SU-DHL-6 (cell line): ENCODE results near the gene PHF23.

Experiments used
- H2AFZ ChIP-seq: fragments of 200-600 bp; sonication (generic); 2 replicates; pipeline ENCODE4 v1.6.1; 2014; ENCODE audit warnings: low read depth, mild to moderate bottlenecking, moderate library complexity, mixed read lengths, antibody characterized with exemption, low read length; ENCODE audit not compliant: severe bottlenecking
- H3F3A ChIP-seq: fragments of 200-600 bp; shearing (Covaris generic); 2 replicates; pipeline ENCODE4 v1.6.0; 2016; ENCODE audit warnings: antibody characterized with exemption, mild to moderate bottlenecking; ENCODE audit not compliant: insufficient read depth
- H3K27ac ChIP-seq: fragments of 200-600 bp; sonication (generic); 2 replicates; pipeline ENCODE4 v1.5.1; 2016; ENCODE audit warnings: low read depth, mild to moderate bottlenecking, low read length, moderate library complexity, mixed read lengths
- H3K27me3 ChIP-seq: fragments of 200-600 bp; sonication (generic), shearing (Covaris generic); 2 replicates; pipeline ENCODE4 v1.6.0; 2014; ENCODE audit warnings: mild to moderate bottlenecking, low read length
- H3K36me3 ChIP-seq: fragments of 200-600 bp; sonication (generic); 2 replicates; pipeline ENCODE4 v1.6.1; 2014; ENCODE audit warnings: mild to moderate bottlenecking, low read length, mixed read lengths
- H3K4me2 ChIP-seq: fragments of 300-600, 200-600 bp; shearing (Covaris generic), sonication (generic); 2 replicates; pipeline ENCODE4 v1.6.0; 2014; ENCODE audit warnings: low read length, low read depth, mild to moderate bottlenecking; ENCODE audit not compliant: poor library complexity, severe bottlenecking
- H3K4me3 ChIP-seq: fragments of 200-600 bp; sonication (generic); 2 replicates; pipeline ENCODE4 v1.5.1; 2014; ENCODE audit warnings: antibody characterized with exemption, low read length, mild to moderate bottlenecking, mixed read lengths; ENCODE audit not compliant: insufficient read depth, poor library complexity, severe bottlenecking
- H3K79me2 ChIP-seq: fragments of 200-600 bp; sonication (generic); 2 replicates; pipeline ENCODE4 v1.6.1; 2014; ENCODE audit warnings: mild to moderate bottlenecking, low read length, moderate library complexity; ENCODE audit not compliant: insufficient read depth
- H3K9ac ChIP-seq: fragments of 200-600 bp; sonication (generic); 2 replicates; pipeline ENCODE4 v1.7.0; 2014; ENCODE audit warnings: mild to moderate bottlenecking, low read length
- H3K9me2 ChIP-seq: fragments of 200-600 bp; sonication (generic); replicated peaks from 2 replicates; pipeline ENCODE4 v1.6.1; 2014; ENCODE audit warnings: low read length; ENCODE audit not compliant: insufficient read depth
- H3K9me3 ChIP-seq: fragments of 200-600 bp; sonication (generic); 2 replicates; pipeline ENCODE4 v1.6.1; 2014; ENCODE audit warnings: low read length, mixed read lengths; ENCODE audit not compliant: insufficient read depth
- H4K20me1 ChIP-seq: fragments of 200-600 bp; sonication (generic); 2 replicates; pipeline ENCODE4 v1.6.1; 2014; ENCODE audit warnings: low read depth, mild to moderate bottlenecking, antibody characterized with exemption, low read length, moderate library complexity, mixed read lengths
- CTCF ChIP-seq: fragments of 200-600 bp; sonication (generic); IDR thresholded peaks from one replicate; pipeline ENCODE4 v1.5.1; 2017; ENCODE audit warnings: antibody characterized with exemption, mild to moderate bottlenecking, low read length, moderate library complexity; ENCODE audit not compliant: insufficient read depth, poor library complexity, severe bottlenecking
- EZH2phosphoT487 ChIP-seq: fragments of 200-600 bp; sonication (generic), shearing (Covaris generic); conservative IDR thresholded peaks from 2 replicates; pipeline ENCODE4 v1.6.1; 2018; ENCODE audit warnings: mild to moderate bottlenecking, antibody characterized with exemption, low read length, moderate library complexity, mixed read lengths

PHF23 gene

GRCh38 chr17:7252176-7253043 is 13.2 kb upstream of the PHF23 start, which contains the start of gene ELP5:
TSS of gene ELP5 (plus strand) at chr17:7252215. CDS start at chr17:7252551, 336 bp downstream.
- Histone ChIP-seq H4K20me1 (no peaks in the 10 kb centered on the region), H3K4me3 (peak within 1 kb of the TSS; percentile 90), H3K27me3 (no peaks in the 10 kb centered on the region), H3K9ac (peak within 1 kb of the TSS; percentile 99), H3K36me3 (peaks cover 6% of the 10 kb centered on the region; the same call in 1 of the 2 replicates), H3F3A (0 out of 2 replicates have a peak, but pooled peaks cover 3% of the 10 kb centered on the region), H3K4me2 (peak within 1 kb of the TSS; percentile 84), H3K79me2 (peaks cover 52% of the 10 kb centered on the region), H3K9me2 (no peaks in the 10 kb centered on the region), H3K9me3 (no peaks in the 10 kb centered on the region), H3K27ac (peak within 1 kb of the TSS; percentile 81), H2AFZ (peak within 1 kb of the TSS; percentile 57)
- TF ChIP-seq EZH2phosphoT487 (no peak), CTCF (no peak)

DNA sequence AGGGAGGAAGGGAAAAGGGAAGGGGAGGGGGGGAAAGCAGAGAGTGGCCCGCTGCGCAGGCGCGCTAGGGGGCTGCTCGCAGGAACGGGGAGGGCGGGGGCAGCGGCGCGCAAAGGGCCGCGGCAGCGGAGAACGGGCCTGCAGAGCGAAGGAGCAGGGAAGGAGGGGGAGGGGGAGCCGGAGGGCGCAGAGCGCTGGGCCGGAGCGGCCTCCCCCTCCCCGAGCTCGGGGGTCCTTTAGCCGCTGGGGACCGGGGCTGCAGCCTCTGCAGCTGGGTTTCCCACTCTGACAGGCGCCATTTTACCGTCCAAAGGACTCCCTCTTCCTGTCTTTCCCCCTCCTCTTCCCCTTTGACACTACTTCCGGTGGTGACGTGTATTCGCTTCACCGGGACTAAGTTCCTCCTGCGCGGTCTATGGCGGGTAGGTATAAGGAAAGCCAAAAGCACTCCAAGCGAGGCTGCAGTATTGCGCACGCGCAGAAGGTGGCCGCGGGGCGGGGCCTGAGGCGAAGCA is 12.5 kb upstream of the PHF23 start, which contains the start of gene CTDNEP1:
Gene CTDNEP1, minus strand, starts transcription at position 74 of the 515 bp plus-strand sequence. CDS start 438 bp downstream, outside the sequence.
- peak within 1 kb of the TSS; percentile 90 for H3K4me3 ChIP-seq
- peak within 1 kb of the TSS; percentile 57 for H2AFZ ChIP-seq
- H3K4me2 ChIP-seq = peak within 1 kb of the TSS; percentile 84
- peak within 1 kb of the TSS; percentile 99 for H3K9ac ChIP-seq
- H3K27me3 ChIP-seq = no peaks in the 10 kb centered on the region
- H3K27ac ChIP-seq = peak within 1 kb of the TSS; percentile 81
- H3K9me3 ChIP-seq = no peaks in the 10 kb centered on the region
- H3F3A ChIP-seq = 0 out of 2 replicates have a peak, but pooled peaks cover 3% of the 10 kb centered on the region
- no peaks in the 10 kb centered on the region for H4K20me1 ChIP-seq
- H3K79me2 ChIP-seq = peaks cover 57% of the 10 kb centered on the region
- peaks cover 6% of the 10 kb centered on the region; the same call in 1 of the 2 replicates for H3K36me3 ChIP-seq
- TF ChIP-seq EZH2phosphoT487 (no peak), CTCF (no peak)
- no peaks in the 10 kb centered on the region for H3K9me2 ChIP-seq

DNA sequence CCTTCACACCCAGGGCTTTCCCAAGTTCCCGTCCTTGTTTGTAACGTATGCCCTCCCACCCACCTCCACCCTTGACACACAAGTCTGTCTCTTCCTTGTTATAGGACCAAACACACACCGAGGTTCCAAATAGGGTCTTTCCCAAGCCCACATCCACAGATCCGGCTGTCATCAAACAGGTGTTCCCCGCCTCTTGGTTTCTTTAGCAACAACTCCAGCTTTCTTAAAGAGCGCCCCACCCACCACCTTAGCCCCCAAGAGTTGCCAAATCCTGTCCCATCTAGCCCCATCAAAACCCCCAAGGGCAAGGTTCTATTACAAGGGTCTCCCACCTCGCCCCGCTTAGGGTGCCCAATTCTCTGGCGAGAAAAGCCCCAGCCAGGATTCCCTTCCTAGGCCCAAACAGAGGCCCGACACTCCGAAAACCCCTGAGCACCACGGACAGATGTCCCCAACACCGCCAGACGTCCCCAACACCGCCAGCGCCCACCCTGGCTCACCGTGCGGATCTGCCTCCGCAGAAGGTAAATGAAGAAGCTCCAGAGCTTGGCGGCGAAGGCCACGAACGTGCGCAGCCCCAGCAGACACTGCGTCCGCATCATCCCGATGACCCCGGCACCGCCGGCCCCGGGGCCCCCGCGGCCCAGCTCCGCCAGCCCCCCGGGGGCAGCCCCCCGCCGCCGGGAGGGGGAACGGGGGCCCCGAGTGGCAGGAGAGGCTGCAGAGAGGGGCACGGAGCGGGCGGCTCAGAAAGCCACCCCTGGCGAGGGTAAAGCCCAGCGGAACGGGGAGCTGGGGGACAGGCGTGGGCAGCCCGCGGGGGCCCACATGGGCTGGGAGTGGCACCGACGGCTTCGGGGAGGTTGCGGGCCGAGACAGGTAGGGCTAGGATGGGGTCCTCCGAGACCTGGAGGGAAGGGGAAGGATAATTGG is 11.7 kb upstream of the PHF23 start:
- Histone ChIP-seq H4K20me1 (no peaks in the 10 kb centered on the region), H2AFZ (no peak overlapping the region), H3K27me3 (no peaks in the 10 kb centered on the region), H3F3A (peaks cover 6% of the 10 kb centered on the region), H3K4me2 (peak overlapping the region; percentile 77), H3K4me3 (peak overlapping the region; percentile 90), H3K9me3 (no peaks in the 10 kb centered on the region), H3K36me3 (peaks cover 6% of the 10 kb centered on the region; the same call in 1 of the 2 replicates), H3K27ac (peak overlapping the region; percentile 76), H3K79me2 (peaks cover 63% of the 10 kb centered on the region), H3K9ac (peak overlapping the region; percentile 99), H3K9me2 (no peaks in the 10 kb centered on the region)
- no peak for TF ChIP-seq EZH2phosphoT487
- TF ChIP-seq CTCF = no peak
